GM20431 (cell line): ENCODE results near the gene PLBD1.

Experiments used
- in situ Hi-C: fragments of 300-500 bp; cut with MseI, MboI; formaldehyde crosslinking; loops from one replicate; pipeline ENCODE4 v1.15.0; 2020; ENCODE audit warnings: low sequenced_read_pairs; ENCODE audit not compliant: unreplicated experiment

PLBD1 gene, protein sequence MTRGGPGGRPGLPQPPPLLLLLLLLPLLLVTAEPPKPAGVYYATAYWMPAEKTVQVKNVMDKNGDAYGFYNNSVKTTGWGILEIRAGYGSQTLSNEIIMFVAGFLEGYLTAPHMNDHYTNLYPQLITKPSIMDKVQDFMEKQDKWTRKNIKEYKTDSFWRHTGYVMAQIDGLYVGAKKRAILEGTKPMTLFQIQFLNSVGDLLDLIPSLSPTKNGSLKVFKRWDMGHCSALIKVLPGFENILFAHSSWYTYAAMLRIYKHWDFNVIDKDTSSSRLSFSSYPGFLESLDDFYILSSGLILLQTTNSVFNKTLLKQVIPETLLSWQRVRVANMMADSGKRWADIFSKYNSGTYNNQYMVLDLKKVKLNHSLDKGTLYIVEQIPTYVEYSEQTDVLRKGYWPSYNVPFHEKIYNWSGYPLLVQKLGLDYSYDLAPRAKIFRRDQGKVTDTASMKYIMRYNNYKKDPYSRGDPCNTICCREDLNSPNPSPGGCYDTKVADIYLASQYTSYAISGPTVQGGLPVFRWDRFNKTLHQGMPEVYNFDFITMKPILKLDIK

DNA sequence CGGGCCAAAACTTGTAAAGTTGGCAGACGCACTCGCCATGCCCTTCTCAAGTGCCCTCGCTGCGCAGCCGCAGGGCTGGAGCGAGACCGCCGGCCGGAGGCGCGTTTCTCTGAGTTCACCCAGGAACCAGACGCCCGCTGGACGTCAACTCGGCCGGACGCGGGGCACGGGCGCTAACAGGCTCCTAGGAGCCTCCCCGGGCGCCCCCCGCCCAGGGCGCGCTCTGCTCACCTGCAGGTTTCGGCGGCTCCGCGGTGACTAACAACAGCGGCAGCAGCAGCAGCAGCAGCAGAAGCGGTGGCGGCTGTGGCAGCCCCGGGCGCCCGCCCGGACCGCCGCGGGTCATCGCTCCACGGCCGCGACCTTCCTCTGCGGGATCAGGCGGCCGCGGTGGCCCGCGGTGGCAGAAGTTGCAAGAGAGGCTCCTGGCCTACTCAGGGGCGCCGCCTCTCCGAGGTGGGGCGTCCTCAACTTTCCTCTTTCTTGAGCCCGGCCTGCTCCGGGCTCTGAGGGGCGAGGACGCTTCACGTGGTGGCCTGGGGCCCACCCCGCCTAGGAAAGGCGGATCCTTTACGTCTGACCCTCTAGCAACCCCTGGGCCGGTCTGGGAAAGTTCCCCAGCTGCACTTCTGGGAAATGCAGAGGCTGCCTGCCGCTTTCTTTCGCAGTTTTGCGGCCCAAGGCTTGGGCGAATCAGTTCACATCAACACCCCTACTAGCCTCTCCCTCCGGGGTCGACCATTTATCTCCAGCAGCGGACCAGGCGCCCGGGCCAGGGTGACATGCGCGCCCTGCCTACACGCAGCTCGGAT, at the start of gene PLBD1:
TSS of gene PLBD1 (minus strand) at position 533 of the 812 bp plus-strand sequence. CDS start at position 346, 187 bp downstream.
- in situ Hi-C loops, result no loop called here

GRCh38 chr12:14614704-14615121, 47.0 kb upstream of the PLBD1 start:
- in situ Hi-C loops, result no loop called here

GRCh38 chr12:14613718-14614117, 46.0 kb upstream of the PLBD1 start:
- in situ Hi-C loops, result no loop called here

GRCh38 chr12:14612898-14613445, 45.3 kb upstream of the PLBD1 start:
- in situ Hi-C loops, result no loop called here

- in situ Hi-C loops, result no loop called here
Observed at GRCh38 chr12:14612250-14612649, 44.6 kb upstream of the PLBD1 start.

GRCh38 chr12:14611640-14612203, 44.0 kb upstream of the PLBD1 start:
- in situ Hi-C loops, result no loop called here

DNA sequence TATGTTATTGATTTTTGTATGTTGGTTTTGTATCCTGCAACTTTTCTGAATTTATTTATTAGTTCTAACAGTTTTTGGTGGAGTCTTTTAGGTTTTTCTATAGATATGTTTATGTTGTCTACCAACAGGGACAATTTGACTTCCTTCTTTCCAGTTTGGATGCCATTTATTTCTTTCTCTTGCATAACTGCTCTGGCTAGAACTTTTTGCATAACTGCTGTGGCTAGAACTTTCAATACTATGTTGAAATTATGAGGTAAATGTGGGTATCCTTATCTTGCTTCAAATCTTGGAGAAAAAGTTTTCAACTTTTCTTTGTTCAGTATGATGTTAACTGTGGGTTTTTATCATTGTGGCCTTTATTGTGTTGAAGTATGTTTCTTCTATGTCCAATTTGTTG, 39.9 kb upstream of the PLBD1 start:
- in situ Hi-C loops, result no loop called here

- in situ Hi-C loops, result no loop called here
Observed at GRCh38 chr12:14605401-14605989, 37.8 kb upstream of the PLBD1 start.

GRCh38 chr12:14601692-14602478, 34.2 kb upstream of the PLBD1 start:
- in situ Hi-C loops, result no loop called here

DNA sequence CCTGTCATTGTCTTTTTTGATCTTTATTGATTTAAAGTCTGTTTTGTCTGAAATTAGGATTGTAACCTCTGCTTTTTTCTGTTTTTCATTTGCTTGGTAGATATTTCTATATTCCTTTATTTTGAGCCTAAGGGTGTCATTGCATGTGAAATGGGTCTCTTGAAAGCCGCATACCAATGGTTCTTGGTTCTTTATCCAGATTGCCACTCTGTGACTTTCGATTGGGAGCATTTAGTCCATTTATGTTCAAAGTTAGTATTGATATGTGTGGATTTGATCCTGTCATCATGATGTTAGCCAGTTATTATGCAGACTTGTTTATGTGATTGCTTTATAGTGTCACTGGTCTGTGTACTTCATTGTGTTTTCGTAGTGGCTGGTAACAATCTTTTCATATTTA, 29.8 kb upstream of the PLBD1 start:
- in situ Hi-C loops, result no loop called here

DNA sequence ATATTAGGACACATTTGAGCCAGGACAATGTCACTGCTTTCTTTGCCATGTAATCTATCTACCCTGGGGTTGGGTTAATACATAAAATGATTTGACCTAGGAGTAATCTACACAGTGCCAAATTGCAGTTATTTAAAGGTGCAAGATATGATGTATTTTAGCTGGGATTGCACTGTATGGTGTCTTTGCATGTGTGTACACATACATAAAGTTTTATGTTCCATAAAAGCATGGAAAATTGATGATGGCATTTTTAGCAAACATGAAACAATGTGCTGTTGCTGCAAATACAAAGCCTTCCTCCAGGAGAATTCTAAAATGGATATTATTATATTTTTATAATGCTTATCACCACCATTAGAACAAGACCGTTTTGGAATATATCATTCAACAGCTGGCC, 24.0 kb upstream of the PLBD1 start:
- in situ Hi-C loops, result no loop called here

DNA sequence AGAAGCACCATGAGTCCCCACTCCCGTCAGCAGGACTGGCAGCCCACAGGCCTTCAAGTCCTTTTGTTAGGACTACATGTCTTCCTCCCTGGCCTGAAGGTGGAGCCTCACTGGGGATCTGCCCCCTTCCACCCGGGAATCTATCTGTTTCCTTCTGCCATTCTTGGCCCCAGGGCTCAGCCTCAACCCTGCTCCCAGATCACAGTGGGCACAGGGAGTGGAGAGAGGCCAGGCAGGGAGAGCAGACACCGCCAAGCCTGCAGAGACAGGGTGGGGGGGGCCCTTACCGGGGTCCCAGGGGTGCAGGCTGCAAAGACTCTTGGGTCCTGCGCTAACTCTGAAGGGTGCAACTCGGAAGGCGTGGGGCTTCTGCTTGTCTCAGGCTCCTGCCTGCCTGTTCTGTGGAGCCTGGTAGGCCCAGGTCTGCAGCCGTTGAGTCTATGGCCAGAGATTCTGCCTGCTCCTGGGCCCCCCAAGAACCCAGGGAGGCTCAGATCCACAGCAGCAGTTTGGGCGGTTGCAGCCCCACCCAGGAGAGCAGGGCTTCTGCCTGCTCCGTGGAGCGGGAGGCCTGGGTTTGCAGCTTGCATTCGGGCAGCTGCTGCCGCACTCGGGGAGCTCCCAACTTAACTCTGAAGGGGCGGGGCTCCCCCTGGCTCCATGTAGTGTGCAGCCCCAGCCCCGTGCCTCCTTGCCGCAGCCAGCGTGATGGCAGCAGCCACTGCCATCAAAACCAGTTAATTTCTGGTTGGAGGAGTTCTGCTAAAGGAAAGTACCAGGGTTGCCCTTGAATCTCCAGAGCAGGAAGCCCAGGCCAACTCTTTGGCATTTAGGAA, 21.7 kb upstream of the PLBD1 start:
- in situ Hi-C loops, result no loop called here

DNA sequence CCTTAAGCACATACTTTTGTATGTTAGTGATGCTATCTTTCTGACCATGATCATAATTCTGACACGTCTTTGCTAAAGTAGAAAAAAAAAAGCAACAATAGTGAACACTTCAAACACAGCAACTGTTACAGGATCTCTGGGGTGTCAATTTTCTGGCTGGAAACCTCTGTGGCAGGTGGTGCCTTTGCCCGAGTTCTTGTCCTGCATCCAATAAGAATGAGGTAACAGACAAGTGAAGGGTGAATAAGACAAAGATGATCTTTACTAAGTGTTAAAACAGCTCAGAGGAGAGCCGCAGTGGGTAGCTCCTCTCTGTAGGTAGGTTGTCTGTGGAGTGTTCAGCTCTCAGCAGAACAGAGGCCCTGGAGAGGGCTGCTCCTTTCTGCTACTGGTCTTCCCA, 20.9 kb upstream of the PLBD1 start:
- in situ Hi-C loops, result no loop called here

GRCh38 chr12:14578646-14579045, 11.0 kb upstream of the PLBD1 start:
- in situ Hi-C loops, result no loop called here

GRCh38 chr12:14577344-14577743, 9.7 kb upstream of the PLBD1 start:
- in situ Hi-C loops, result no loop called here

GRCh38 chr12:14576896-14577295, 9.2 kb upstream of the PLBD1 start:
- in situ Hi-C loops, result no loop called here

DNA sequence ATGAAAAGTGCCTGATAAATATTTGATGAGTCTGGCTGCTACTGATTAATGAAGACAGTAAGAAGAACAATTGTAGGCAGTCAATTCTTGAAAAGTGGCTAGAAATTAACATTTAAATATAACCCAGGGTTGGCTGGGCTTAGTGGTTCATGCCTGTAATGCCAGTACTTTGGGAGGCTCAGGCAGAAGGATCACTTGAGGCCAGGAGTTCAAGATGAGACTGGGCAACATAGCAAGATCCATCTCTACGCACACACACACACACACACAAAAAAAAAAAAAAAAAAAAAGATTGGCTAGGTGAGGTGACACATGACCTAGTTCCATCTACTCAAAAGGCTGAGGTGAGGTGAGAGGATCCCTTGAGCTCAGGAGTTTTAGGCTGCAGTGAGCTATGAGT, 7.9 kb upstream of the PLBD1 start:
- in situ Hi-C loops, result no loop called here

- in situ Hi-C loops, result no loop called here
Observed at GRCh38 chr12:14573118-14573517, 5.4 kb upstream of the PLBD1 start.
